Measurements from ENCODE around the gene ZNF106.

- TF ChIP-seq SP1 (IDR thresholded peaks at IDR 0.05) (no peak), BHLHE40 (IDR thresholded peaks at IDR 0.05; ENCODE audit: borderline replicate concordance) (no peak), LEF1 (IDR thresholded peaks at IDR 0.05; ENCODE audit: borderline replicate concordance) (no peak), HDGF (IDR thresholded peaks at IDR 0.05; ENCODE audit: borderline replicate concordance) (no peak), FOXK2 (IDR thresholded peaks at IDR 0.05) (no peak), CTBP1 (IDR thresholded peaks at IDR 0.05; ENCODE audit: borderline replicate concordance) (no peak), L3MBTL2 (conservative IDR thresholded peaks at IDR 0.05) (no peak)
Observed at GRCh38 chr15:42404461-42405235, 86.3 kb downstream of the ZNF106 start.

Data from HEK293T (cell line).